ENCODE measurements around the gene VKORC1. TPM values are rescaled to one million over a fixed set of nuclear protein-coding genes. Genes with fewer than 3 reads are reported as not detected.

Gene VKORC1
- total RNA-seq, 1 donor: 147 TPM

DNA sequence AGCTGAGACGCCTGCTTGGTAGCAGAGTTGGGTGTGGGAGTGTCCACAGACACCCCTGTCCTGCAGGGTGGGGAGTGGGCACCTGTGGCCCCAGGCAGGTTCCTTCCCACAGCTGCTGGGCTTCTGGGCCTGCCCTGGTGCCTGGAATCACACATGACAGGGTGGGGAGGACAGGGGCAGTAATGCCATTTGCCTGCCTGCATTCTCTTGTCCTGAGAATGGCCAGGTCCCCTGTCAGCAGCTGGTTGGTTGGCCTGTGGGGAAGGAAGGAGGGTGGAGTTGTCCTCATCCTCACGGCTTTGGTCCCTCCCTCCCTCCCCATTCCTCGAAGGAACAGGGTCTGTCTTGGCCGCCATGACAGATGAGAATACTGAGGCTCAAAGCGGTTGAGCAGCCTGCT is 11.0 kb downstream of the VKORC1 start:
- DNase-seq (ENCODE audit: insufficient read length, low spot score, missing footprints): peak; percentile 82
- Histone ChIP-seq H3K79me2 (ENCODE audit: insufficient read depth, low read length) (peaks cover 45% of the 10 kb centered on the region), H3K4me2 (ENCODE audit: insufficient read depth, low read length) (no peak overlapping the region), H3K4me1 (ENCODE audit: insufficient read depth, low read length) (no peaks in the 10 kb centered on the region), H4K20me1 (ENCODE audit: insufficient read depth, low read length) (no peaks in the 10 kb centered on the region), H3K27me3 (ENCODE audit: insufficient read depth, low read length) (no peaks in the 10 kb centered on the region), H3K27ac (ENCODE audit: low read depth, low read length) (no peak overlapping the region), H3K4me3 (ENCODE audit: insufficient read depth, low read length) (no peak overlapping the region), H2AFZ (ENCODE audit: low read length) (no peak overlapping the region), H3K36me3 (ENCODE audit: insufficient read depth, low read length) (peaks cover 22% of the 10 kb centered on the region), H3K9me3 (ENCODE audit: low read depth, low read length) (no peaks in the 10 kb centered on the region)
- TF ChIP-seq, protein P1, sequence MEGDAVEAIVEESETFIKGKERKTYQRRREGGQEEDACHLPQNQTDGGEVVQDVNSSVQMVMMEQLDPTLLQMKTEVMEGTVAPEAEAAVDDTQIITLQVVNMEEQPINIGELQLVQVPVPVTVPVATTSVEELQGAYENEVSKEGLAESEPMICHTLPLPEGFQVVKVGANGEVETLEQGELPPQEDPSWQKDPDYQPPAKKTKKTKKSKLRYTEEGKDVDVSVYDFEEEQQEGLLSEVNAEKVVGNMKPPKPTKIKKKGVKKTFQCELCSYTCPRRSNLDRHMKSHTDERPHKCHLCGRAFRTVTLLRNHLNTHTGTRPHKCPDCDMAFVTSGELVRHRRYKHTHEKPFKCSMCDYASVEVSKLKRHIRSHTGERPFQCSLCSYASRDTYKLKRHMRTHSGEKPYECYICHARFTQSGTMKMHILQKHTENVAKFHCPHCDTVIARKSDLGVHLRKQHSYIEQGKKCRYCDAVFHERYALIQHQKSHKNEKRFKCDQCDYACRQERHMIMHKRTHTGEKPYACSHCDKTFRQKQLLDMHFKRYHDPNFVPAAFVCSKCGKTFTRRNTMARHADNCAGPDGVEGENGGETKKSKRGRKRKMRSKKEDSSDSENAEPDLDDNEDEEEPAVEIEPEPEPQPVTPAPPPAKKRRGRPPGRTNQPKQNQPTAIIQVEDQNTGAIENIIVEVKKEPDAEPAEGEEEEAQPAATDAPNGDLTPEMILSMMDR (IDR thresholded peaks at IDR 0.05; ENCODE audit: extremely low read depth, low read depth, low read length): no peak

DNA sequence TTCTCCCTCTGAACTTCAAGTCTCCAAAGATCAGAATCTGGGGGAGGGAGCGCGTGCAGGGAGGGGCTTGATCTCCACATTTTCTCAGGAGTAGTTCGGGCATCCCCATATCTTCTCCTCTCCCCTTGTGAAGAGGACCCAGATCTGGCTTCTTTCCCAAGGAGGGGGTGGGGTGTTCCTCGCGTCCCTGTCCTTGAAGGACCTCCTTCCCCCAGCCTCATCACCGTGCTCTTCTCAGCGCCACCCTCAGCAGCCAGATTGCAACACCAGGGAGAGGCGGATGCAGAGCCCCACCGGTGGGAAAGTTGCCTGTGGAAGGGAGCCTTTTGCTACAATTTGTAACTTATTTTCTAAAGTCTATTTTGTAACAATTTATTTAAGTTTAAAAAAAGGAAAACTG is 11.5 kb downstream of the VKORC1 start:
- peak; percentile 86 for DNase-seq (ENCODE audit: insufficient read length, low spot score, missing footprints)
- Histone ChIP-seq H3K4me3 (ENCODE audit: insufficient read depth, low read length) (no peak overlapping the region), H2AFZ (ENCODE audit: low read length) (no peak overlapping the region), H3K27ac (ENCODE audit: low read depth, low read length) (no peak overlapping the region), H3K36me3 (ENCODE audit: insufficient read depth, low read length) (peaks cover 26% of the 10 kb centered on the region), H3K79me2 (ENCODE audit: insufficient read depth, low read length) (peaks cover 45% of the 10 kb centered on the region), H3K27me3 (ENCODE audit: insufficient read depth, low read length) (no peaks in the 10 kb centered on the region), H3K9me3 (ENCODE audit: low read depth, low read length) (no peaks in the 10 kb centered on the region), H4K20me1 (ENCODE audit: insufficient read depth, low read length) (no peaks in the 10 kb centered on the region), H3K4me1 (ENCODE audit: insufficient read depth, low read length) (no peaks in the 10 kb centered on the region), H3K4me2 (ENCODE audit: insufficient read depth, low read length) (no peak overlapping the region)
- TF ChIP-seq, protein P1 (IDR thresholded peaks at IDR 0.05; ENCODE audit: extremely low read depth, low read depth, low read length): no peak

DNA sequence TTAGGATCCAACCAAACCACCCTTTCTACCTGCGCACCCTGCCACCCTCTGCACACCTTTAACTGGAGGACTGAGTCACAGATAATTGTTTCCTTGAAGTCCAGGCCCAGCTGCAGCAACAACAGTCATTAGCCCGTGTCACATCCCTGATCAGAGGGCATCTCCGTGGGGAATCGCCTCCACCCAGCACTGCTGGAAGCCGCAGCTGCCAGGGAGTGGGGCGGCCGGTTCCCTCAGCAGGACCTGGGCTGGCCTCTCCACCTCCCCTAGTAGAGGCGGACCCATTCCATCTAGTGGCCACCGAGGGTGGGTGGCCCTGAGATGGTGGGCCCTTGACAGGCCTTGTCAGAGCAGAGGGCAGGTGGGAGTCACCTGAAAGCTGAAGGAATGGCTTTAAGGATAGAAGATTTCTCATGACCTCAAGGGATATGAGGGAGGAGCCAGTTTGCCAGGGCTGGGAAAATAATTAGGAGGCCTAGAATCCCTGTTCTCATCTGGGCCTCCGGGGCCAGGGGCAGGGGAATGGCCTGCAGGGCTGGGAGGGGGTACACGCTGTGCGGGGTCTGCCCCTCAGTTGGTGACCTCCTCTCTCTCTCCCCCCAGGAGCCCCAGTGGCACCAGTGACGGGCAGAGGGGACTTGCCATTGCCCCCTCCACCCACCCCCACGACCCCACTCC is 12.1 kb downstream of the VKORC1 start:
- Histone ChIP-seq H3K4me2 (ENCODE audit: insufficient read depth, low read length) (no peak overlapping the region), H3K9me3 (ENCODE audit: low read depth, low read length) (no peaks in the 10 kb centered on the region), H2AFZ (ENCODE audit: low read length) (no peak overlapping the region), H3K36me3 (ENCODE audit: insufficient read depth, low read length) (peaks cover 32% of the 10 kb centered on the region), H3K4me1 (ENCODE audit: insufficient read depth, low read length) (no peaks in the 10 kb centered on the region), H3K4me3 (ENCODE audit: insufficient read depth, low read length) (no peak overlapping the region), H3K79me2 (ENCODE audit: insufficient read depth, low read length) (peaks cover 48% of the 10 kb centered on the region), H3K27me3 (ENCODE audit: insufficient read depth, low read length) (no peaks in the 10 kb centered on the region), H4K20me1 (ENCODE audit: insufficient read depth, low read length) (no peaks in the 10 kb centered on the region), H3K27ac (ENCODE audit: low read depth, low read length) (no peak overlapping the region)
- DNase-seq (ENCODE audit: insufficient read length, low spot score, missing footprints): peak; percentile 61
- TF ChIP-seq, protein P1 (IDR thresholded peaks at IDR 0.05; ENCODE audit: extremely low read depth, low read depth, low read length): no peak

DNA sequence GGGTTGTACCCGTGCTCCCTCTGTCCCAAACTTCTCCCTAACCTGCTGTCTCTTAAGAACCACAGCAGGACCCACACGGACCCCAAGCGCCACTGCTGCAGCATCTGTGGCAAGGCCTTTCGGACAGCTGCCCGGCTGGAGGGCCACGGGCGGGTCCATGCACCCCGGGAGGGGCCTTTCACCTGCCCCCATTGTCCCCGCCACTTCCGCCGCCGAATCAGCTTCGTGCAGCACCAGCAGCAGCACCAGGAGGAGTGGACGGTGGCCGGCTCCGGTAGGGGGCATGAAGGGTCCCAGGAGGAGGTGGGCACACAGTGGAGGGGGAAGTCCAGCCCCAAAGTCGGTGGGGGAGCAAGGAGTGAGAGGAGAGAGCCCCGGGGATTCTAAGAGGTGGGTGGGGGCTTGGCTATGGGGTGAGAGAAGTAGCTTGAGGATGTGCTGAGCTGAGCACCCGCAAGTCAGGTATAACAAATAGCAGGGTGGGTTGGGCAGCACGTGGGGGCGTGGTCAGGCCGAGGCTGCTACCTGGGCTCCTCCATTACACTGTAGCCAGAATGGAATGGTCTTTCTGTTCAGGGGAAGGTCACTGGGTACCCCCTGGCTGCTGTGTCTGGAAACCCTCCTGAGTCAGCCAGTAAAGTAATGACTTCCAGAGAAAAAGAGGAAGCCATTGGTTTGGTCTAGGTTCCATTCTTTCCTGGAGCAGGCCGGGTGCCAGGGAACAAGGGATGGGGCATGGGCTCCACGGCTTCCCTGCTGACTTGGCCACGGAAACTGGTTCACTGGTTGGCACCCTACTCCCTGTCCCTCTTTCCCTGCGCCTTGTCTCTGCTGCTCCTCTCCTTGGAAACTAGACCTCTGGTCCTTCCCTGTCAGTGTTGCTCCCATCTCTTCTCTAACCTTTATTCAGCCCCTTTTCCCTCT is 12.9 kb downstream of the VKORC1 start:
- Histone ChIP-seq H3K36me3 (ENCODE audit: insufficient read depth, low read length) (peaks cover 40% of the 10 kb centered on the region), H3K4me1 (ENCODE audit: insufficient read depth, low read length) (no peaks in the 10 kb centered on the region), H4K20me1 (ENCODE audit: insufficient read depth, low read length) (peaks cover 2% of the 10 kb centered on the region), H3K27ac (ENCODE audit: low read depth, low read length) (no peak overlapping the region), H2AFZ (ENCODE audit: low read length) (no peak overlapping the region), H3K27me3 (ENCODE audit: insufficient read depth, low read length) (no peaks in the 10 kb centered on the region), H3K79me2 (ENCODE audit: insufficient read depth, low read length) (peaks cover 57% of the 10 kb centered on the region), H3K4me2 (ENCODE audit: insufficient read depth, low read length) (no peak overlapping the region), H3K4me3 (ENCODE audit: insufficient read depth, low read length) (no peak overlapping the region), H3K9me3 (ENCODE audit: low read depth, low read length) (no peaks in the 10 kb centered on the region)
- TF ChIP-seq, protein P1 (IDR thresholded peaks at IDR 0.05; ENCODE audit: extremely low read depth, low read depth, low read length): no peak
- DNase-seq (ENCODE audit: insufficient read length, low spot score, missing footprints): peak; percentile 72
